Panc1 (cell line): ENCODE data around the gene GPC6. TPM values are rescaled to one million over a fixed set of nuclear protein-coding genes. Genes with fewer than 3 reads are reported as not detected.

ENCODE experiments used
- ATAC-seq: fragments of 200-7000 bp; cut with Tn5 transposase; 2 replicates; pipeline ENCODE4 v1.9.1; 2020; ENCODE audit warnings: mild to moderate bottlenecking, moderate library complexity
- BruUV-seq: library from RNA; stranded (reverse); fragments of 400-500 nt; replicated peaks from 2 replicates; lab custom pipeline; 2021; lab: Mats Ljungman, UMichigan
- CTCF ChIA-PET: fragments of 300-600 bp; sonication (Branson Sonifier 250); formaldehyde crosslinking; loops from one replicate; lab custom pipeline; 2022; ENCODE audit warnings: antibody characterized with exemption; lab: Charles Lee
- POLR2A ChIA-PET: fragments of 300-600 bp; sonication (Branson Sonifier 250); formaldehyde crosslinking; loops from one replicate; lab custom pipeline; 2022; ENCODE audit warnings: antibody characterized with exemption; lab: Charles Lee
- DNase-seq: peaks from one replicate; pipeline ENCODE4 v3.0.0-alpha.2; 2010; ENCODE audit warnings: low read depth, low spot score
- H3K27ac ChIP-seq: 2 replicates; pipeline ENCODE4 v1.5.1; 2011; ENCODE audit warnings: mild to moderate bottlenecking, low read length, inconsistent platforms
- H3K27me3 ChIP-seq: fragments of 200-500 bp; sonication (Bioruptor generic); 2 replicates; pipeline ENCODE4 v1.6.0; 2014; ENCODE audit warnings: low read length, inconsistent platforms; ENCODE audit not compliant: control insufficient read depth, insufficient read depth
- H3K36me3 ChIP-seq: fragments of 200-500 bp; sonication (Bioruptor generic); 2 replicates; pipeline ENCODE4 v1.5.1; 2014; ENCODE audit warnings: inconsistent platforms, mild to moderate bottlenecking, low read length, moderate library complexity; ENCODE audit not compliant: control insufficient read depth, insufficient read depth
- H3K4me1 ChIP-seq: 2 replicates; pipeline ENCODE4 v1.5.1; 2011; ENCODE audit warnings: inconsistent platforms, mild to moderate bottlenecking, low read length, moderate library complexity; ENCODE audit not compliant: control insufficient read depth, insufficient read depth
- H3K4me3 ChIP-seq, 2 experiments: 2 replicates each; pipeline ENCODE4 v1.5.1; 2011 to 2012; ENCODE audit warnings: low read depth in 2 of 2, low read length in 2 of 2, mild to moderate bottlenecking in 2 of 2, inconsistent platforms in 1 of 2, moderate library complexity in 1 of 2
- H3K9me3 ChIP-seq: fragments of 200-500 bp; sonication (Bioruptor generic); 2 replicates; pipeline ENCODE4 v1.5.1; 2014; ENCODE audit warnings: low read depth, mild to moderate bottlenecking, inconsistent platforms, low read length, moderate library complexity; ENCODE audit not compliant: control insufficient read depth, insufficient read depth
- CTCF ChIP-seq: fragments of 450-650 bp; IDR thresholded peaks from 2 replicates; pipeline ENCODE4 v1.5.1; 2017; ENCODE audit warnings: mild to moderate bottlenecking
- POLR2AphosphoS5 ChIP-seq: IDR thresholded peaks from 2 replicates; pipeline ENCODE4 v1.6.1; 2012; ENCODE audit warnings: mild to moderate bottlenecking, low read depth, low read length, moderate library complexity
- REST ChIP-seq, 2 experiments: IDR thresholded peaks; 2 replicates each; pipeline ENCODE4 v1.6.1; 2011 to 2012; ENCODE audit warnings: low read depth in 2 of 2, control low read depth in 1 of 2, low read length in 1 of 2, mild to moderate bottlenecking in 1 of 2, moderate library complexity in 1 of 2; ENCODE audit not compliant: insufficient read depth in 1 of 2
- SIN3A ChIP-seq: IDR thresholded peaks from 2 replicates; pipeline ENCODE4 v1.6.1; 2012; ENCODE audit warnings: low read depth, mild to moderate bottlenecking, low read length, moderate library complexity, borderline replicate concordance; ENCODE audit not compliant: insufficient read depth
- TCF7L2 ChIP-seq: IDR thresholded peaks from 2 replicates; pipeline ENCODE4 v1.6.1; 2011; ENCODE audit warnings: mild to moderate bottlenecking, low read depth, low read length, inconsistent platforms
- in situ Hi-C: cut with HindIII; loops from 2 replicates; pipeline ENCODE4 v1.10.0; 2016; ENCODE audit warnings: low sequenced_read_pairs, low pct_unique_long_range_greater_than_20kb
- intact Hi-C: fragments of 100-400 bp; cut with micrococcal nuclease; formaldehyde crosslinking; loops from one replicate; pipeline ENCODE4 v1.10.0; 2022; ENCODE audit not compliant: unreplicated experiment
- total RNA-seq: library from RNA; stranded (reverse); gene quantifications from one replicate; pipeline ENCODE4 v1.2.1, GENCODE V29; 2021; ENCODE audit not compliant: unreplicated experiment

Gene GPC6
- total RNA-seq, 1 experiment from 2014 or later, result 4.8 TPM

- TF ChIP-seq REST (IDR thresholded peaks at IDR 0.05; ENCODE audit: insufficient read depth in 1 of 2, low read depth in 2 of 2, low read length in 1 of 2), result no peak
- TF ChIP-seq CTCF, result no peak
- TF ChIP-seq TCF7L2, result no peak
- TF ChIP-seq POLR2AphosphoS5, result no peak
- no peak for TF ChIP-seq SIN3A
- ChIA-PET POLR2A (no interaction called here), CTCF (no interaction called here)
- Histone ChIP-seq H3K9me3 (no peaks in the 10 kb centered on the region), H3K27ac (no peak overlapping the region), H3K27me3 (no peaks in the 10 kb centered on the region), H3K4me1 (no peaks in the 10 kb centered on the region), H3K36me3 (no peaks in the 10 kb centered on the region), H3K4me3 (no peak overlapping the region)
- ATAC-seq (no peak), DNase-seq (no peak)
- intact Hi-C loops (no loop called here), in situ Hi-C loops (no loop called here)
- no TSS peak for BruUV-seq
Measured at GRCh38 chr13:94028650-94029049, 802.0 kb downstream of the GPC6 start.

GRCh38 chr13:94030415-94031119, 804.0 kb downstream of the GPC6 start:
- no peak for ATAC-seq
- ChIA-PET CTCF (no interaction called here), POLR2A (no interaction called here)
- TF ChIP-seq REST (IDR thresholded peaks at IDR 0.05; ENCODE audit: insufficient read depth in 1 of 2, low read depth in 2 of 2, low read length in 1 of 2) (no peak), TCF7L2 (no peak), CTCF (no peak), SIN3A (no peak), POLR2AphosphoS5 (no peak)
- no TSS peak for BruUV-seq
- DNase-seq, result no peak
- intact Hi-C loops (no loop called here), in situ Hi-C loops (no loop called here)
- H3K27me3 ChIP-seq, result no peaks in the 10 kb centered on the region
- H3K9me3 ChIP-seq, result no peaks in the 10 kb centered on the region
- no peak overlapping the region for H3K27ac ChIP-seq
- H3K4me1 ChIP-seq, result no peaks in the 10 kb centered on the region
- H3K36me3 ChIP-seq, result no peaks in the 10 kb centered on the region
- H3K4me3 ChIP-seq, result no peak overlapping the region
